Measurements from ENCODE around the gene ACOX3.
"Not testable (repeated sequence)": the region's sequence is repeated elsewhere in the genome, so short reads cannot be mapped to it uniquely, and the experiment has no call there.

The ACOX3 gene

DNA sequence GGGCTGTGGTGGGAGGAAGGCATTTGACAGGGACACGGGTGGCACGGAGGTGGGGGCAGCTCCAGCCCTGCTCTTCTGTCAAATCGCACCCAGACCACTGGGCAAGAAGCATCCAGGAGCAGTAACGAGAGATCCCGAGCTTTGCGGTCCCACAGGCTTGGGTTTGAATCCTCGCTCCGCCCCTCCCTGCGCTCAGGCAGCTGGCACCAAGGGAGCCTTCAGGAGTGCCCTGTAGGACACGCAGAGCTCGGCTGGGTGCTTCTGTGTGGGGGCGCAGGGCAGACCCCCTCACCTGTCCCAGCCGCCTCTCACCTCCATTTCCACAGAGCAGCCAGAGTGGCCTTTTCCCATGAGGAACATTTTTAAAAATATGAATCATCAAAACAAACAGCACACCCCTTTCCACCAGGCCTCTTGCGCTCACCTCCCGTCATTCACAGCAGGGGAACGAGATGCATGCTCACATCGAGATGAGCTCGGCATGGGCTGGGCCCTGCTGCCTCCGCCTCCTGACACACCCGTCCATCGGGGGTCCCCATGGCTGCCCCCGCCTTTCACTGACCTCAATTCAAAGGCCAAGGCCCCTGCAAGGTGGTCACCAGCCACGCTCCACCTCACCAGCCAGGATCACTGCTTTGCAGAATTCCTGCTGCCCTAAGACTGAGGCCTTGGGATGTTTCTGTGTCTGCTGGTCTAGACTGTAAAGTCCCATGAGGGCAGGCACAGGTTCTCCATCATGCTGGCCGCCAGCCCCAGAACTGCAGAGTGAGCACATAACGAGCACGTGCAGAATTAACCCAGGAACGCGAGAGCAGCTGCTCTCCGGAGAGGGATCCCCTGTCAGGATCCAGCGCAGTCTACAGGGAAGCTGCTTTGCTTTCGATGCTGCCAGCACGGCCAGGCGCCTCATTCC is 52.7 kb downstream of the ACOX3 start:
- H3K9me3 ChIP-seq (ENCODE audit: low read length), result no peaks in the 10 kb centered on the region
- H3K79me2 ChIP-seq (ENCODE audit: insufficient read depth, low read length), result no peaks in the 10 kb centered on the region
- H3K27ac ChIP-seq (ENCODE audit: low read depth, low read length, poor library complexity, severe bottlenecking), result no peak overlapping the region
- H3F3A ChIP-seq (ENCODE audit: insufficient read depth, low read length), result peaks cover 5% of the 10 kb centered on the region; the same call in 1 of the 2 replicates
- TF ChIP-seq EZH2 (IDR thresholded peaks at IDR 0.05; ENCODE audit: borderline replicate concordance, low read length), result no peak
- TF ChIP-seq, protein P1, sequence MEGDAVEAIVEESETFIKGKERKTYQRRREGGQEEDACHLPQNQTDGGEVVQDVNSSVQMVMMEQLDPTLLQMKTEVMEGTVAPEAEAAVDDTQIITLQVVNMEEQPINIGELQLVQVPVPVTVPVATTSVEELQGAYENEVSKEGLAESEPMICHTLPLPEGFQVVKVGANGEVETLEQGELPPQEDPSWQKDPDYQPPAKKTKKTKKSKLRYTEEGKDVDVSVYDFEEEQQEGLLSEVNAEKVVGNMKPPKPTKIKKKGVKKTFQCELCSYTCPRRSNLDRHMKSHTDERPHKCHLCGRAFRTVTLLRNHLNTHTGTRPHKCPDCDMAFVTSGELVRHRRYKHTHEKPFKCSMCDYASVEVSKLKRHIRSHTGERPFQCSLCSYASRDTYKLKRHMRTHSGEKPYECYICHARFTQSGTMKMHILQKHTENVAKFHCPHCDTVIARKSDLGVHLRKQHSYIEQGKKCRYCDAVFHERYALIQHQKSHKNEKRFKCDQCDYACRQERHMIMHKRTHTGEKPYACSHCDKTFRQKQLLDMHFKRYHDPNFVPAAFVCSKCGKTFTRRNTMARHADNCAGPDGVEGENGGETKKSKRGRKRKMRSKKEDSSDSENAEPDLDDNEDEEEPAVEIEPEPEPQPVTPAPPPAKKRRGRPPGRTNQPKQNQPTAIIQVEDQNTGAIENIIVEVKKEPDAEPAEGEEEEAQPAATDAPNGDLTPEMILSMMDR (IDR thresholded peaks at IDR 0.05; ENCODE audit: low read length), result no peak
- no peak overlapping the region for H3K4me3 ChIP-seq (ENCODE audit: low read depth, low read length, poor library complexity, severe bottlenecking)
- peaks cover 6% of the 10 kb centered on the region for H3K36me3 ChIP-seq (ENCODE audit: insufficient read depth, low read length)
- no peak overlapping the region for H3K9ac ChIP-seq (ENCODE audit: low read length)
- no peak overlapping the region for H3K4me2 ChIP-seq (ENCODE audit: low read length)
- H3K27me3 ChIP-seq (ENCODE audit: insufficient read depth, low read length), result no peaks in the 10 kb centered on the region
- no peaks in the 10 kb centered on the region for H3K9me2 ChIP-seq (ENCODE audit: low read depth, low read length)
- no peaks in the 10 kb centered on the region for H4K20me1 ChIP-seq (ENCODE audit: insufficient read depth, low read length)
- H3K4me1 ChIP-seq (ENCODE audit: insufficient read depth, low read length, severe bottlenecking), result peaks cover 67% of the 10 kb centered on the region
- H2AFZ ChIP-seq (ENCODE audit: low read length), result no peak overlapping the region

DNA sequence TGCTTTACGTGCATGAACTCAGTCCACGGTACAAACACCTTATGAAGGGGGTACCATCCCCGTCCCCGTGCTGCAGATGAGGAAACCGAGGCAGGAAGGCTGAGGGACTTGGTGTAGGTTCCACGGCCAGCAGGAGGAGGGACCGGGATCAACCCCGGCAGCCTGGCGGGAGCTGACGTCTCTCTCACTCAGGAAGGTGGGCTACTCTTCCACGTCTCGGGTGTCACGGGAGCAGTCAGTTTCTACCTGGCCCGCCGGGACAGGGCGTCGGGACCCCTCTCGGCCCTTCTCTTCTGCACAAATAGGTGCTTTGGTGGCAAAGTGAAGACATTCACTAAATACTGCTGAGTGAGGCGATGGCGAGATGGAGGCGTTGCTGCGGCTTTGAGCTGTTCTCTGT is 53.3 kb downstream of the ACOX3 start:
- peaks cover 67% of the 10 kb centered on the region for H3K4me1 ChIP-seq (ENCODE audit: insufficient read depth, low read length, severe bottlenecking)
- H3K79me2 ChIP-seq (ENCODE audit: insufficient read depth, low read length), result no peaks in the 10 kb centered on the region
- peaks cover 6% of the 10 kb centered on the region for H3K36me3 ChIP-seq (ENCODE audit: insufficient read depth, low read length)
- no peaks in the 10 kb centered on the region for H3K27me3 ChIP-seq (ENCODE audit: insufficient read depth, low read length)
- no peaks in the 10 kb centered on the region for H3K9me2 ChIP-seq (ENCODE audit: low read depth, low read length)
- H3F3A ChIP-seq (ENCODE audit: insufficient read depth, low read length), result peaks cover 5% of the 10 kb centered on the region; the same call in 1 of the 2 replicates
- TF ChIP-seq, protein P1 (IDR thresholded peaks at IDR 0.05; ENCODE audit: low read length), result no peak
- TF ChIP-seq EZH2 (IDR thresholded peaks at IDR 0.05; ENCODE audit: borderline replicate concordance, low read length), result no peak
- no peak overlapping the region for H3K9ac ChIP-seq (ENCODE audit: low read length)
- H3K9me3 ChIP-seq (ENCODE audit: low read length), result no peaks in the 10 kb centered on the region
- H2AFZ ChIP-seq (ENCODE audit: low read length), result no peak overlapping the region
- no peak overlapping the region for H3K27ac ChIP-seq (ENCODE audit: low read depth, low read length, poor library complexity, severe bottlenecking)
- H4K20me1 ChIP-seq (ENCODE audit: insufficient read depth, low read length), result no peaks in the 10 kb centered on the region
- H3K4me3 ChIP-seq (ENCODE audit: low read depth, low read length, poor library complexity, severe bottlenecking), result no peak overlapping the region
- H3K4me2 ChIP-seq (ENCODE audit: low read length), result no peak overlapping the region

DNA sequence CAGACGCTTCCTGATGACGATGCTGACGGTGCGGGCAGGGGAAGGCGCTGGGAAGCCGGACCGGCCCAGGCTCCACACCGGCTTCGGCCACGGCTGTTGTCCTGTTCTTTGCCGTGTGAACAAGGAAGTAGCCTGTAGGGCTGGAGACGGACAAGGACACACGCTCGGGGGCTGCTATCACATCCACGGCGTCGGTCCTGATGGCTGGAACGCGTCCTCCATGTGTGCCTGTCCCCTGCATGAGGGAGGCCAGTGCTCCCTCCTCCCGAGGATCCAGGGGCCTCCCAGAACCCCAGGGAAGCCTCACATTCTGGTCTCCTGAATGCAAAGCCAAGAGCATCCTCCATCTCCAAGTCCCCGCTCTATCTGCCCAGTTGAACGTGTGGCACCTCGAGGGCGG is 53.8 kb downstream of the ACOX3 start:
- Histone ChIP-seq H3K9ac (ENCODE audit: low read length) (no peak overlapping the region), H4K20me1 (ENCODE audit: insufficient read depth, low read length) (no peaks in the 10 kb centered on the region), H3K4me2 (ENCODE audit: low read length) (no peak overlapping the region), H3K36me3 (ENCODE audit: insufficient read depth, low read length) (peaks cover 6% of the 10 kb centered on the region), H3K4me3 (ENCODE audit: low read depth, low read length, poor library complexity, severe bottlenecking) (no peak overlapping the region), H3K4me1 (ENCODE audit: insufficient read depth, low read length, severe bottlenecking) (peaks cover 66% of the 10 kb centered on the region), H3K9me3 (ENCODE audit: low read length) (no peaks in the 10 kb centered on the region), H3F3A (ENCODE audit: insufficient read depth, low read length) (peaks cover 5% of the 10 kb centered on the region; the same call in 1 of the 2 replicates), H3K27ac (ENCODE audit: low read depth, low read length, poor library complexity, severe bottlenecking) (no peak overlapping the region), H3K79me2 (ENCODE audit: insufficient read depth, low read length) (no peaks in the 10 kb centered on the region), H3K9me2 (ENCODE audit: low read depth, low read length) (no peaks in the 10 kb centered on the region), H3K27me3 (ENCODE audit: insufficient read depth, low read length) (no peaks in the 10 kb centered on the region), H2AFZ (ENCODE audit: low read length) (no peak overlapping the region)
- TF ChIP-seq, protein P1 (IDR thresholded peaks at IDR 0.05; ENCODE audit: low read length), result no peak
- no peak for TF ChIP-seq EZH2 (IDR thresholded peaks at IDR 0.05; ENCODE audit: borderline replicate concordance, low read length)

DNA sequence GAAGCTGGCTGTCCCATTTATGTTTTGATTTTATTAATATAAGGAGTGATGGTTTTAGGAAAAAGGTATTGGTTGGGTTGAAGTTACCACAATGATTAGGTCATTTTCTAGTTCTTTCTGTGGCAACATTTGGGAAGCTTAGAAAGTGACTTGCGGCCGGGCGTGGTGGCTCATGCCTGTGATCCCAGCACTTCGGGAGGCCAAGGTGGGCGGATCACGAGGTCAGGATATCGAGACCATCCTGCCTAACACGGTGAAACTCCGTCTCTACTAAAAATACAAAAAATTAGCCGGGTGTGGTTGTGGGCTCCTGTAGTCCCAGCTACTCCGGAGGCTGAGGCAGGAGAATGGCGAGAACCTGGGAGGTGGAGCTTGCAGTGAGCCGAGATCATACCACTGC is 54.4 kb downstream of the ACOX3 start:
- not testable (repeated sequence) for H3K36me3 ChIP-seq (ENCODE audit: insufficient read depth, low read length); H3K79me2 ChIP-seq (ENCODE audit: insufficient read depth, low read length); H3K27me3 ChIP-seq (ENCODE audit: insufficient read depth, low read length); H3K9ac ChIP-seq (ENCODE audit: low read length); H3K9me2 ChIP-seq (ENCODE audit: low read depth, low read length); H2AFZ ChIP-seq (ENCODE audit: low read length); H3F3A ChIP-seq (ENCODE audit: insufficient read depth, low read length); H4K20me1 ChIP-seq (ENCODE audit: insufficient read depth, low read length); H3K4me2 ChIP-seq (ENCODE audit: low read length); H3K4me3 ChIP-seq (ENCODE audit: low read depth, low read length, poor library complexity, severe bottlenecking); H3K27ac ChIP-seq (ENCODE audit: low read depth, low read length, poor library complexity, severe bottlenecking); H3K9me3 ChIP-seq (ENCODE audit: low read length)
- H3K4me1 ChIP-seq (ENCODE audit: insufficient read depth, low read length, severe bottlenecking), result peaks cover 60% of the 10 kb centered on the region
